ENCODE measurements around the gene CELA3A. TPM values are rescaled to one million over a fixed set of nuclear protein-coding genes. Genes with fewer than 3 reads are reported as not detected.
A peak's percentile ranks its signal among the peaks of the same experiment; 100 is the strongest.

The CELA3A gene
- total and polyA plus RNA-seq, 2 of the 8 experiments (the other 6 are each of a cell fraction or from before 2014, with no cell fraction given): not detected

DNA sequence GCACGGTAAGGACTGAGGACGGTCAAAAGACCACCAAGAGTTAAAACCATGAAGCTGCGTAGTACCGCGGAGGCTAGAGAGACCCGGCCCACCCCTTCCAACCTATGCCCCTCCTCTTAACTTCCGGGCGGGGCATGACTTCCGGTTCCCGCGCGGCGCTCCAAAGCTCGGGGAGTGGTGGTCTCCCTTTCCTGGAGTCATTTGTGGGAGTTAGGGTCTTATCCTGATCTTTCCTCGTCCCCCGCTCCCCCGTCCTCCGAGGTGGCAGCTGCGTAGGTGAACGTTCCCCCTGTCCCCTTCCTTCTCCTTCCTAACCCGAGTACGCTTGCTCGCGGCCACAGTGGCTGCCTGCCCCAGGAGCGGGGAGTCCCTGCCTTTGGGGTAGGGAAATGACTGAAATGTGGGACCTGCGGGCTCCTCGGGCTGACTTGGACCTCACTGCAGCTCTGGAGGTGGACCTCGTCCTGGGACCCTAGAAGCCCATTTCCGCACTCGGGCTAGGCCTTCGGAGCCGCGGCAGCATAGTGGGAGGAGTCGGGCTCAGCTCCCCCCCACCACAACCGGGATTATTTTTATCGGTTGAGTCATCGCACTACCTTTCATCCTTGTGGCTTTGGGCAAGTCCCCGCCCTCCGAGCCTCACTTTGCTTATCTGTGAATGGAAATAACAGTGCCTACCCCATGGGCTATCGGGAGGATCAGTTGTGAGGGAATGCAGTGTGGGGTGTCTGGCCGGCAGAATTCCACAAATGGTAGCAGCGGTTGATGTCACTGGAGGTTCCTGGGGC, 24.1 kb downstream of the CELA3A start:
- Histone ChIP-seq H3K79me1 (ENCODE audit: low read depth, low read length) (no peaks in the 10 kb centered on the region), H2BK20ac (ENCODE audit: low read length) (no peak overlapping the region), H3K4ac (replicated peaks; ENCODE audit: insufficient read length, low read depth, low read length) (peak overlapping the region; percentile 34), H3K56ac (replicated peaks; ENCODE audit: insufficient read length, low read depth, low read length) (peak overlapping the region; percentile 39), H2AK5ac (ENCODE audit: low read depth, low read length) (no peak overlapping the region), H4K20me1 (replicated peaks in 1 of 2; ENCODE audit: control insufficient read depth in 1 of 2, insufficient read depth in 2 of 2, low read length in 2 of 2) (peaks cover 0 to 2% of the 10 kb centered on the region in 2 experiments), H3K14ac (ENCODE audit: insufficient read length) (no peak overlapping the region), H3K9me3 (ENCODE audit: insufficient read depth in 2 of 2, low read depth in 1 of 2, low read length in 1 of 2) (no peaks in the 10 kb centered on the region), H2AFZ (ENCODE audit: low read length) (peak overlapping the region; percentile 69; the same call in 1 of the 2 replicates), H4K5ac (ENCODE audit: insufficient read length, low read depth, low read length) (peak overlapping the region; percentile 82), H3K4me3 (ENCODE audit: extremely low read depth in 1 of 4, insufficient read depth in 2 of 4, low read depth in 3 of 4, low read length in 4 of 4) (peak overlapping the region; percentile 93 to 96 (median 94)), H3K23me2 (ENCODE audit: low read depth, low read length) (peaks cover 8% of the 10 kb centered on the region; the same call in 1 of the 2 replicates), H4K91ac (replicated peaks; ENCODE audit: insufficient read length, low read length) (peak overlapping the region; percentile 47), H3K36me3 (ENCODE audit: control insufficient read depth in 2 of 4, insufficient read depth in 4 of 4, low read length in 3 of 4) (peaks cover 0 to 7% (median 0%) of the 10 kb centered on the region in 4 experiments; a peak in 4 of 8 replicates), H3K4me1 (replicated peaks in 1 of 4; ENCODE audit: control insufficient read depth in 3 of 4, insufficient read depth in 4 of 4, low read length in 3 of 4) (peaks cover 0 to 12% (median 8%) of the 10 kb centered on the region in 4 experiments), H3K79me2 (ENCODE audit: control insufficient read depth in 1 of 2, insufficient read depth in 2 of 2, low read length in 2 of 2) (peaks cover 0 to 10% of the 10 kb centered on the region in 2 experiments; a peak in 2 of 4 replicates), H3K23ac (ENCODE audit: insufficient read length) (no peak overlapping the region), H2BK120ac (replicated peaks; ENCODE audit: low read depth, low read length) (no peak overlapping the region), H2BK5ac (ENCODE audit: low read depth, low read length) (peak overlapping the region; percentile 73), H2BK15ac (ENCODE audit: low read length) (no peak overlapping the region), H3K27me3 (replicated peaks in 1 of 4; ENCODE audit: control insufficient read depth in 3 of 4, extremely low read depth in 1 of 4, insufficient read depth in 3 of 4, low read length in 3 of 4) (no peaks in the 10 kb centered on the region), H3K27ac (ENCODE audit: low read depth, low read length) (peak overlapping the region; percentile 90), H3K9ac (replicated peaks in 1 of 4; ENCODE audit: extremely low read depth in 1 of 4, low read depth in 3 of 4, low read length in 3 of 4) (peak overlapping the region; percentile 76 to 90 (median 82)), H3K18ac (ENCODE audit: extremely low read depth, low read length) (peak overlapping the region; percentile 84), H3K4me2 (ENCODE audit: insufficient read depth in 1 of 2, low read depth in 2 of 2, low read length in 2 of 2) (peak overlapping the region; percentile 76 to 88), H4K8ac (ENCODE audit: extremely low read depth, insufficient read depth, low read length) (peak overlapping the region; percentile 88; the same call in 1 of the 2 replicates), H2BK12ac (ENCODE audit: low read depth, low read length) (no peak overlapping the region)
- peak in 1 of 2 experiments; percentile 87 for DNase-seq (ENCODE audit: low read depth in 1 of 2, low spot score in 2 of 2)
- peak; percentile 39 for FAIRE-seq
- 2% methylated on average over 38 of the region's 42 CpGs; no CpG with 5 or more reads in 1 of the 2 experiments for WGBS, 2 experiments (ENCODE audit: extremely low coverage in 1 of 2, insufficient coverage in 1 of 2, insufficient read length in 1 of 2, insufficient replicate concordance in 2 of 2, low coverage in 1 of 2, low lambda C conversion rate in 2 of 2, missing lambda C conversion rate in 1 of 2)
- ChIA-PET CTCF (ENCODE audit: partially characterized antibody) (interaction anchor here (1.0 to 1.9 kb wide), 7 partner anchors 10 to 72 kb away, joined by 3 to 5 read pairs (median 4); no protein-coding TSS in a partner anchor), POLR2A (ENCODE audit: partially characterized antibody) (interaction anchor here (0.6 to 4.6 kb wide), 11 partner anchors 8 to 391 kb away, joined by 3 to 26 read pairs (median 5); partner anchors contain the start of genes CDC42 and CELA3B)
- TF ChIP-seq CTBP2 (IDR thresholded peaks at IDR 0.05; ENCODE audit: borderline replicate concordance, insufficient read depth, insufficient read length, low read length): no peak
- TF ChIP-seq, protein P1, sequence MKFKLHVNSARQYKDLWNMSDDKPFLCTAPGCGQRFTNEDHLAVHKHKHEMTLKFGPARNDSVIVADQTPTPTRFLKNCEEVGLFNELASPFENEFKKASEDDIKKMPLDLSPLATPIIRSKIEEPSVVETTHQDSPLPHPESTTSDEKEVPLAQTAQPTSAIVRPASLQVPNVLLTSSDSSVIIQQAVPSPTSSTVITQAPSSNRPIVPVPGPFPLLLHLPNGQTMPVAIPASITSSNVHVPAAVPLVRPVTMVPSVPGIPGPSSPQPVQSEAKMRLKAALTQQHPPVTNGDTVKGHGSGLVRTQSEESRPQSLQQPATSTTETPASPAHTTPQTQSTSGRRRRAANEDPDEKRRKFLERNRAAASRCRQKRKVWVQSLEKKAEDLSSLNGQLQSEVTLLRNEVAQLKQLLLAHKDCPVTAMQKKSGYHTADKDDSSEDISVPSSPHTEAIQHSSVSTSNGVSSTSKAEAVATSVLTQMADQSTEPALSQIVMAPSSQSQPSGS (IDR thresholded peaks at IDR 0.05; ENCODE audit: low read length): no peak
- no peak for TF ChIP-seq RXRA (IDR thresholded peaks at IDR 0.05; ENCODE audit: insufficient read depth, low read depth, low read length)
- TF ChIP-seq RAD21 (IDR thresholded peaks at IDR 0.05 in 1 of 2, conservative IDR thresholded peaks at IDR 0.05 in 1 of 2; ENCODE audit: low read depth in 2 of 2, low read length in 2 of 2): no peak
- no peak for TF ChIP-seq RFX5 (IDR thresholded peaks at IDR 0.05; ENCODE audit: borderline replicate concordance, low read depth, low read length)
- peak; percentile 55 for TF ChIP-seq CREB1 (IDR thresholded peaks at IDR 0.05)
- no peak for TF ChIP-seq EP300 (IDR thresholded peaks at IDR 0.05; ENCODE audit: borderline replicate concordance in 1 of 2, low read depth in 2 of 2, low read length in 2 of 2)
- TF ChIP-seq EZH2 (IDR thresholded peaks at IDR 0.05; ENCODE audit: low read depth, low read length, severe bottlenecking): no peak
